Spinal cord (tissue), 10 donors: ENCODE results near the gene ZNF564. TPM values are rescaled to one million over a fixed set of nuclear protein-coding genes. Genes with fewer than 3 reads are reported as not detected.

Experiments used
- DNase-seq, 6 donors: peaks; one replicate each; pipeline versions ENCODE4 v3.0.0 to v3.0.0-alpha.2; 2013 to 2015; ENCODE audit warnings: low spot score in 6 of 6, low read depth in 4 of 6
- H3K27ac ChIP-seq: one replicate; pipeline ENCODE4 v1.5.1; 2013; ENCODE audit warnings: low read depth, low read length, control low read depth
- H3K27me3 ChIP-seq: one replicate; pipeline ENCODE4 v1.6.1; 2013; ENCODE audit warnings: low read length; ENCODE audit not compliant: control insufficient read depth, insufficient read depth
- H3K36me3 ChIP-seq: one replicate; pipeline ENCODE4 v1.6.1; 2013; ENCODE audit warnings: low read length; ENCODE audit not compliant: control insufficient read depth, insufficient read depth
- H3K4me1 ChIP-seq: one replicate; pipeline ENCODE4 v1.6.1; 2013; ENCODE audit warnings: low read length; ENCODE audit not compliant: control insufficient read depth, insufficient read depth
- H3K4me3 ChIP-seq: one replicate; pipeline ENCODE4 v1.5.1; 2013; ENCODE audit warnings: low read depth, low read length, control low read depth
- H3K9me3 ChIP-seq: one replicate; pipeline ENCODE4 v1.6.1; 2013; ENCODE audit warnings: low read length; ENCODE audit not compliant: control insufficient read depth, insufficient read depth
- WGBS: methylation state at CpG from one replicate; pipeline ENCODE4 v1.1.5; 2013; ENCODE audit warnings: missing lambda C conversion rate; ENCODE audit not compliant: insufficient coverage; 5-methylcytosine and 5-hydroxymethylcytosine counted together
- polyA plus RNA-seq, 2 donors: library from polyadenylated mRNA; unstranded; fragments of 120-200 nt; gene quantifications; one replicate each; pipeline ENCODE4 v1.2.1, GENCODE V29; 2013; ENCODE audit not compliant: insufficient read length in 2 of 2
- small RNA-seq: library from RNA; depleted of rRNA; stranded (forward); fragments of <200 nt; gene quantifications from one replicate; pipeline ENCODE3, GENCODE V24; 2014; ENCODE audit warnings: low replicate concordance
- total RNA-seq, 2 donors: library from RNA; depleted of rRNA in 1 of 2; stranded (reverse); fragments of 120-200 nt in 1 of 2; fragments of >200 nt in 1 of 2; gene quantifications; one replicate each; pipeline versions ENCODE4 v1.2.3 to v1.2.4, GENCODE V29; 2013 to 2014
- donor health status: healthy.

ZNF564 gene
- total and polyA plus RNA-seq, 4 donors: 5.8 to 23.6 (median 13.1) TPM

DNA sequence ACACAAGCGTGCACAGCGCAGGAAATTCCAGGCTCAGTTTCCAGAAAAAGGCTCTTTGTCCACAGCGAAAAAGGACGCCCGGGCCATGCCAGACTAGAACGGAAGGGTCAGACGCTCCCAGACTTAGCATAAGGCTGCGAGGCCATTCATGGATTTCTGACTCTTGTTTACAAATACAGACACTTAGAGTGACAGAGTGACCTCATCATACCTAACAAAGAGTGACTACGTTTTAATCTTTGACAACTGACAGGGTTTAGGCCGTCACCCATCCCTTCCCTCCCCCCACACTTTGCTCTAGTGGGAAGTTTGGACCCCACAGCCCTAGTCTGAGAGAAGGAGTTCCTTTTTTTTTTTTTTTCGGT is 66.2 kb downstream of the ZNF564 start:
- H3K4me1 ChIP-seq: peaks cover 21% of the 10 kb centered on the region
- peak overlapping the region; percentile 96 for H3K27ac ChIP-seq
- no peak for DNase-seq
- 0% methylated on average over 8 of the region's 11 CpGs for WGBS
- H3K4me3 ChIP-seq: peak overlapping the region; percentile 86
- no peaks in the 10 kb centered on the region for H3K9me3 ChIP-seq
- peaks cover 3% of the 10 kb centered on the region for H3K36me3 ChIP-seq
- H3K27me3 ChIP-seq: no peaks in the 10 kb centered on the region

DNA sequence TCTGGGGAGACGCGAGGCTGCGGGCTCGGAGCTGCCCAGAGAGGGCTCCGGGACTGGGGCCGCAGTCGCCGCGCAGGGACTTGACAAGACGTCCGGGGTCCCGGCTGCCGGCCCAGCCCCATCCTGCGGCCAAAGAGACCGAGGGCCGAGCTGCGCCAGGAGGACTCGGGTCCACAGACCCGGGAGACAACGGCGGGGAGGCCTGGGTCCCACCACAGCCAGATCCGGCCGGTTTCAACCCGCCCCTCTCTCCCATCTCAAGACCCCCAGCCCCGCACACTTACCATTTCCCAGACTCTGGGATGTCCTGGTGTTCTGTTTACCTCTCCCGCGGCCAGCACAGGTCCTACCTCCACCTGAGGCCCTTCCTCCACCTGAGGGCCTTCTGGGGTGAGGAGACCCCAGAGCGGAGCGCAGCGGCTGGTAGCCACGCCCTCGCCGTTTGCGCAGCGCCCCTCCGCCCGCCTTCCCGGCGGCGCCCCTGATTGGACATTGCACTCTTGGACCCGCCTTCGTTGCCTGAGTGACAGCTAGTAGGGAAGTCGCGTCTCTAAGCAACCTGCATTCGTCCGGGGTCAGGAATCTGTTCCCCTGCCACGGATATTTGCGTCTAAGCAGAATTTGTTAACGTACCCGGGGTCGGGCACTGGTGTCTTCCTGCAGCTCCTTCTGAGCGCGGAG is 66.8 kb downstream of the ZNF564 start, which contains the start of gene ZNF709:
Gene ZNF709, minus strand, starts transcription at position 446 of the 681 bp plus-strand sequence. Its CDS starts 159 bp downstream, at position 287.
- under 1% methylated on average over 53 of the region's 53 CpGs for WGBS
- peak; percentile 93 to 99 (median 95) for DNase-seq
- Histone ChIP-seq H3K9me3 (no peaks in the 10 kb centered on the region), H3K27ac (peak within 1 kb of the TSS; percentile 96), H3K4me3 (peak within 1 kb of the TSS; percentile 86), H3K4me1 (peaks cover 21% of the 10 kb centered on the region), H3K36me3 (peaks cover 3% of the 10 kb centered on the region), H3K27me3 (no peaks in the 10 kb centered on the region)

DNA sequence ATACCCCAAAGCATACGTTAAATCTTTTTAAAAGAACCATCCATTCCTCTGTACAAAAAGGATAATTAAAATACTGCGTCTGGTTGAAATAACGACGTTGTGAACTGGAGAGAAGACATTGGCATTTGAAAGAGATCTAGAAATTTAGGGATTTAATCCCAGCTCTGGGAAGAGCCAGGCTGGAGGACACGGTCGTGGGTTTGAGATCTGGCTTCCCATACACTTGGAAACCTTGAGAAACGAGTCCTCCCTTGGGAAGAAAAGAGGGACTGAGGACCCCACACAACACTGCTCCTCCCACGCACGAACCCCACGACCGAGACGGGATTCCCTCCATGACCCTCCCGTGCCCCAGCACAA is 67.3 kb downstream of the ZNF564 start:
- Histone ChIP-seq H3K4me3 (peak overlapping the region; percentile 86), H3K36me3 (peaks cover 3% of the 10 kb centered on the region), H3K4me1 (peaks cover 21% of the 10 kb centered on the region), H3K27ac (peak overlapping the region; percentile 96), H3K27me3 (no peaks in the 10 kb centered on the region), H3K9me3 (no peaks in the 10 kb centered on the region)
- 3% methylated on average over 5 of the region's 13 CpGs for WGBS
- DNase-seq: no peak

DNA sequence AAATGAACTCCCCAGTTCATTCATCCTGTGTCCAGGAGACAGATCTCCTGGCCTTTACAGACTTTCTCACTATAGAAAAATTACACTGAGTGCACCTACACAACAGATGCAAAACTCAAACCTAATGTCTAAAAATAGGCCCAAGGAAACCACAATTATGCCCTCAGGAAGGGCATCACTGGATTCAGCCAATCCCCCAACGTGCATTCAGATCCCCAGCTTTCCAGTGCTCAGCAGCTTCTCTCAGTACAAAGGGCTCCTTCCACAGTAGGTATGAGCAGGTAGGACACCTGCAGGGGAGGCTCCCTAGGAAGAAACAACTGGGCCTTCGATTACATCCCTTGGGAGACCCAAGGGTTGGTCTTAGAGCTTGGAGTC is 68.8 kb downstream of the ZNF564 start:
- no peak overlapping the region for H3K4me3 ChIP-seq

DNA sequence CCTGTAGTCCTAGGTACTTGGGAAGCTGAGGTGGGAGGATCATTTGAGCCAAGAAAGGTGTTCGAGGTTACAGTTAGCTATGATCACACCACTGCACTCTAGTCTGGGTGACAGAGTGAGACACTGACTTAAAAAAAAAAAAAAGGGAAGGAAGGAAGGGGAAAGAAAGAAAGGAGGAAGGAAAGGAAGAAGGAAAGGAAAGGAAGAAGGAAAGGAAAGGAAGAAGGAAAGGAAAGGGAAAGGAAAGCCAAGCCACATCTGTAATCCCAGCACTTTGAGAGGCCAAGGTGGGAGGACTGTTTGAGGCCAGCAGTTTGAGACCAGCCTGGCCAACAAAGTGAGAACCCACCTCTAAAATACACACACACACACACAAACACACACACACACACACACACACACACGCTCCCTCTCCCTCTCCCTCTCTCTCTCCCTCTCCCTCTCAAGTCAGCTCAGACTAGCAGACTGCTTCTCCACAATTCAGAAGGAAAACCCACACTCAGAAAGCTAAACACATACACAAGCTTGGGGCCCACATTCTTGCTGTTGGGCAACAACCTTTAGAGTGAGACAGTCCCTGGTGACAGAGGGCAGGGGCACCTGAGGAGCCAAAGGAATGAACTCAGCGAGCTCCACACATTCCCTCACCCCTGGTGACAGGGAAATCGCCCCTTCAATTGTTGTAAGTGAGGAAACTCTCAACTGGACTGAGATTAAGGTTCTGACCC is 69.3 kb downstream of the ZNF564 start:
- no peak overlapping the region for H3K4me3 ChIP-seq
- H3K27ac ChIP-seq: no peak overlapping the region
- peaks cover 21% of the 10 kb centered on the region for H3K4me1 ChIP-seq
- H3K9me3 ChIP-seq: no peaks in the 10 kb centered on the region
- peaks cover 3% of the 10 kb centered on the region for H3K36me3 ChIP-seq
- DNase-seq: no peak
- WGBS: 40% methylated on average over 2 of the region's 4 CpGs
- H3K27me3 ChIP-seq: no peaks in the 10 kb centered on the region

More for the DNA sequence above, 68.8 kb downstream of the ZNF564 start:
- H3K4me1 ChIP-seq: peaks cover 21% of the 10 kb centered on the region
- H3K27ac ChIP-seq: no peak overlapping the region
- H3K9me3 ChIP-seq: no peaks in the 10 kb centered on the region
- H3K36me3 ChIP-seq: peaks cover 3% of the 10 kb centered on the region
- DNase-seq: no peak
- H3K27me3 ChIP-seq: no peaks in the 10 kb centered on the region
- WGBS: 100% methylated on average over 2 of the region's 2 CpGs

DNA sequence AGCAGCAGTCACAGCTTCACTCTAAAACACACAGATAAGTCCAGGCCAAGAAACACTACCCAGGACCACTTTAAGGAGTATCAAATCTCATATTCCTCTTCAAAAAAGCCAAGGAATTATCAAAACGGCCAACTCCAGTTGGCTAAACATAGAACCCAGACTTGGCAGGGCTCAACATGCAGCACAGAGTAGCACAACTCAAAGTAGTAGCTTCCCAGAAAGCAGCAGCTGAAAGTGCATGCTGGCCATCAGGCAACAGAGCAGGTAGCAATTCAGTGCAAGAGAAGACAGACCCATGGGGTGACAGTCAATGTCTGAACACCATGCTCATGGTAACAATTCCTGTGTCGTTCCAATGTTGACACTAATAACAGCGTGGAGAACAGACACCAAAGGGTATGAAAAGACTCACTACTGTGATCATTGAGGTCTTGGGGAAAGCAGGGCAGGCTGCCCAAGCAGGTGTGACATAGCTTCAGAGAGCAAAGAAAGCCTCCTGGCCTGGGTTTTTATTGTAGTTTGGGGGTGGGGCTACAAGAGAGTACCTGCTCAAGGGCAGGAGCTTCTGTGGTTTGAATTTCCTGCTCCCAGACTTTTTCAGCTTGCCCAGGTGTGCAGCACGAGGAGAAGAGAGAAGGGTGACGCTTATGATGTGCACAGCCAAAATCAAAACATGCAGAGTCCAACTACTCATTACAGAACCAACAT is 72.9 kb downstream of the ZNF564 start:
- peak in 1 of 6 donors; percentile 8 for DNase-seq
- no peak overlapping the region for H3K27ac ChIP-seq
- H3K4me1 ChIP-seq: peaks cover 9% of the 10 kb centered on the region
- no peaks in the 10 kb centered on the region for H3K27me3 ChIP-seq
- H3K9me3 ChIP-seq: no peaks in the 10 kb centered on the region
- H3K4me3 ChIP-seq: no peak overlapping the region
- 54% methylated on average over 2 of the region's 5 CpGs for WGBS
- peaks cover 3% of the 10 kb centered on the region for H3K36me3 ChIP-seq

Small RNAs within 50 kb of the gene (small RNA-seq; reads per million reads assigned to genes)
- not detected for gene MTCO1P27
- not detected for gene PPIAP20

Other genes with a start within 250 kb of the ZNF564 start
- 1 to 10 TPM; 4.6 to 5.4 TPM for gene ZNF563, start 217.8 kb downstream of the ZNF564 start, total RNA-seq
- 1 to 10 TPM; 2.0 to 2.4 TPM for gene ZNF563, start 217.8 kb downstream of the ZNF564 start, polyA plus RNA-seq
- gene ZNF442, start 185.8 kb downstream of the ZNF564 start, total RNA-seq: 10 to 100 TPM; 11.5 to 13.2 TPM
- 1 to 10 TPM; 2.9 to 3.3 TPM for gene ZNF442, start 185.8 kb downstream of the ZNF564 start, polyA plus RNA-seq
- gene ZNF799, start 150.2 kb downstream of the ZNF564 start, total RNA-seq: 1 to 10 TPM; 9.7 to 10.0 TPM
- 1 to 10 TPM; 5.5 to 6.2 TPM for gene ZNF799, start 150.2 kb downstream of the ZNF564 start, polyA plus RNA-seq
- 10 to 100 TPM; 10.9 TPM for gene ZNF443, start 110.5 kb downstream of the ZNF564 start, total RNA-seq
- gene ZNF443, start 110.5 kb downstream of the ZNF564 start, polyA plus RNA-seq: 1 to 10 TPM; 6.7 to 7.6 TPM
- 10 to 100 TPM; 13.1 to 20.5 TPM for gene ZNF709, start 66.7 kb downstream of the ZNF564 start, total RNA-seq
- 1 to 10 TPM; 9.4 to 9.5 TPM for gene ZNF709, start 66.7 kb downstream of the ZNF564 start, polyA plus RNA-seq
- 10 to 100 TPM; 10.7 to 12.9 TPM for gene ZNF490, start 59.3 kb upstream of the ZNF564 start, total RNA-seq
- gene ZNF490, start 59.3 kb upstream of the ZNF564 start, polyA plus RNA-seq: 1 to 10 TPM; 5.6 to 8.1 TPM
- gene ZNF791, start 59.4 kb upstream of the ZNF564 start, total RNA-seq: 10 to 100 TPM; 19.4 to 20.8 TPM
- gene ZNF791, start 59.4 kb upstream of the ZNF564 start, polyA plus RNA-seq: 10 to 100 TPM; 17.4 to 17.5 TPM
- gene MAN2B1, start 115.3 kb upstream of the ZNF564 start, total RNA-seq: 10 to 100 TPM; 18.9 to 30.6 TPM
- 10 to 100 TPM; 31.5 to 38.7 TPM for gene MAN2B1, start 115.3 kb upstream of the ZNF564 start, polyA plus RNA-seq
- 10 to 100 TPM in 1 of 2 donors, 1 to 10 TPM in 1; 9.3 to 14.9 TPM for gene WDR83, start 115.3 kb upstream of the ZNF564 start, total RNA-seq
- gene WDR83, start 115.3 kb upstream of the ZNF564 start, polyA plus RNA-seq: 10 to 100 TPM; 27.3 to 37.6 TPM
- 10 to 100 TPM; 52.5 to 97.1 TPM for gene DHPS, start 130.4 kb upstream of the ZNF564 start, total RNA-seq
- 100 to 1,000 TPM; 118 to 138 TPM for gene DHPS, start 130.4 kb upstream of the ZNF564 start, polyA plus RNA-seq
- not detected for gene GNG14, start 136.5 kb upstream of the ZNF564 start, total RNA-seq
- 1 to 10 TPM in 1 of 2 donors, not detected in 1; 1.6 TPM for gene GNG14, start 136.5 kb upstream of the ZNF564 start, polyA plus RNA-seq
- gene FBXW9, start 145.1 kb upstream of the ZNF564 start, total RNA-seq: 10 to 100 TPM in 1 of 2 donors, 1 to 10 TPM in 1; 6.2 to 15.8 TPM
- gene FBXW9, start 145.1 kb upstream of the ZNF564 start, polyA plus RNA-seq: 10 to 100 TPM; 21.1 to 21.7 TPM
- 10 to 100 TPM; 40.9 to 66.8 TPM for gene TNPO2, start 172.4 kb upstream of the ZNF564 start, total RNA-seq
- gene TNPO2, start 172.4 kb upstream of the ZNF564 start, polyA plus RNA-seq: 100 to 1,000 TPM; 146 to 155 TPM
- gene TRIR, start 183.2 kb upstream of the ZNF564 start, total RNA-seq: 100 to 1,000 TPM in 1 of 2 donors, 10 to 100 TPM in 1; 77.6 to 205 TPM
- 100 to 1,000 TPM; 220 to 224 TPM for gene TRIR, start 183.2 kb upstream of the ZNF564 start, polyA plus RNA-seq
- gene GET3, start 186.0 kb upstream of the ZNF564 start, total RNA-seq: 10 to 100 TPM; 50.9 to 84.4 TPM
- 100 to 1,000 TPM; 119 to 120 TPM for gene GET3, start 186.0 kb upstream of the ZNF564 start, polyA plus RNA-seq
- not detected for gene BEST2, start 200.3 kb upstream of the ZNF564 start, total RNA-seq
- under 1 TPM in 1 of 2 donors, not detected in 1; 0.24 TPM for gene BEST2, start 200.3 kb upstream of the ZNF564 start, polyA plus RNA-seq
- 10 to 100 TPM; 16.4 to 25.2 TPM for gene HOOK2, start 224.1 kb upstream of the ZNF564 start, total RNA-seq
- gene HOOK2, start 224.1 kb upstream of the ZNF564 start, polyA plus RNA-seq: 10 to 100 TPM; 40.0 to 65.2 TPM
- gene JUNB, start 240.0 kb upstream of the ZNF564 start, total RNA-seq: 100 to 1,000 TPM in 1 of 2 donors, 10 to 100 TPM in 1; 90.7 to 119 TPM
- gene JUNB, start 240.0 kb upstream of the ZNF564 start, polyA plus RNA-seq: 10 to 100 TPM; 23.3 to 52.2 TPM